GM18511 (cell line): ENCODE measurements around the gene TCEAL3.
"Not testable (repeated sequence)": the region's sequence is repeated elsewhere in the genome, so short reads cannot be mapped to it uniquely, and the experiment has no call there.

Source experiments
- ATAC-seq: cut with Tn5 transposase; IDR thresholded peaks from one replicate; pipeline ENCODE4 v1.9.1; 2021; ENCODE audit warnings: mild to moderate bottlenecking, moderate library complexity; ENCODE audit not compliant: unreplicated experiment

Gene TCEAL3, protein sequence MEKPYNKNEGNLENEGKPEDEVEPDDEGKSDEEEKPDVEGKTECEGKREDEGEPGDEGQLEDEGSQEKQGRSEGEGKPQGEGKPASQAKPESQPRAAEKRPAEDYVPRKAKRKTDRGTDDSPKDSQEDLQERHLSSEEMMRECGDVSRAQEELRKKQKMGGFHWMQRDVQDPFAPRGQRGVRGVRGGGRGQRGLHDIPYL

GRCh38 chrX:103607364-103608305 is at the start of gene TCEAL3:
TSS of gene TCEAL3 (plus strand) at chrX:103607963. CDS start at chrX:103609065, 1,102 bp downstream.
- peak; percentile 84 for ATAC-seq

DNA sequence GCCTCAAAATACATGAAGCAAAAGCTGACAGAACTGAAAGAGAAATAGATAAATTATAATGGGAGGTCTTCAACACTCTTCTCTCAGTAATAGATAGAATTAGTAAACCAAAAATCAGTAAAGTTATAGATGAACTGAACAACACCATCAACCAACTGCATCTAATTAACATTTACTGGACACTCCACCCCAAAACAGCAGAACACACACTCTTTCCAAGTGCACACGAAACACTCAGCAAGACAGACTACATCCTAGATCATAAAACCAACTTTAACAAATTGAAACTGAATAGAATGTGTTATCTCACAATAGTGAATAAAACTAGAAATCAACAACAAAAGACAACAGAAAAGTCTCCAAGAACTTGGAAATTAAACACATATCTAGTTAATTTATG is 47.5 kb upstream of the TCEAL3 start:
- ATAC-seq, result no peak

GRCh38 chrX:103562801-103563200 is 45.0 kb upstream of the TCEAL3 start:
- no peak for ATAC-seq

- peak; percentile 82 for ATAC-seq
These were observed 42.6 kb upstream of the TCEAL3 start for GRCh38 chrX:103565197-103565596.

- ATAC-seq, result peak; percentile 54
These were observed 42.0 kb upstream of the TCEAL3 start for GRCh38 chrX:103565752-103566151.

DNA sequence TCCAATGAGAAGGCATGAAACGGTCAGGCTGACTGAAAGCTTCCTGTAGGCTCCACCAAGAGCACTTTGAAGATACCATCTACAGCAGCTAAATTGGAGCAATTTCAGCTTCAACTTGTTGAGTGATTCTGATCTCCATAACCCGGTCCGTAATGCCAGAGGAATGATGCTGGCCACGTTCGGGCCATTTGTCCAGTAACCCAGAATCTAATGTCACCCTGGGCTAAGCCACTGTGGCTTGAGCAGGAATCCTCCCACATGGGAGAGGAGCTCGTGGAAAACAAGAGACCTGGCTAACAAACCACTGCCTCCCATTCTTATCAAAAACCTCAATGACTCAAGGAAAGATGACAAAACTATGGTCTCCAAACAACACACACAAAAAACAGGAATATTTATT is 36.6 kb upstream of the TCEAL3 start:
- ATAC-seq, result no peak

DNA sequence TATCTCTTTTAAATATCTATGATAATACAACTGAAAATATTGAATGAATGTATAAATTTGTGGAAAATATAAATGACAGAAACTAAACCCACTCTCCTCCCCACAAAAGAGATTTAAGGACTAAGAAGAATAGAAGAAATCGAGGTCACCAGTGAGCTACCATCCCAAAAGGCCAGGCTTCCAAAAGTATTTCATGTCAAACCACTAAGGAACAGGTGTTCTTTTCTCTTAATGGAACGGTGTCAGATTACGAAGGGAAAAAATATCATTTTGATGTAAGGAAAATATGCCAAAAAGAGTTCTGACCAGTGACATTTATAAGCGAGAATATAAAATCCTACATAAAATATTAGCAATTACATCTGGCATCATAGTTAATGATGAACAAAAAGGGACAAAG is 36.0 kb upstream of the TCEAL3 start:
- ATAC-seq, result no peak

DNA sequence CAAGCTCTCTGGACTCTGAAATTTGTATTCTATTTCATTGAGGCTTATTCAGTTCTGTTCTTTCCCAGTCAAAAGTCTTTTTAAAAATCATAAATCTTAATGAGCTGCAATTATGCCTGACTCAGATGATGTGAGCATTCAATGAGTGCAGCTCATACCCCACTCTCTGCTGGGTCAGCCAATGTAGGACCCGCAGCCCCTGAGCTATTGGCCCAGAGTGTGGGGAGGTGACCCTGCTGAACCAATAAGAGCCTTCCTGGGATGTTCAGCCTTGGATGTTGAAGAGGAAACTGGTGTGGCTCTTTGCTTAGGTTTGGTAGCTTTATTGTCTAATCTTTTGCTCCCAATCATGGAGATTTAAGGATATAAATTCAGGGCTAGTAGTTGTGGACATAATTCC is 34.6 kb upstream of the TCEAL3 start:
- no peak for ATAC-seq

GRCh38 chrX:103584596-103584995 is 23.2 kb upstream of the TCEAL3 start:
- ATAC-seq, result no peak

DNA sequence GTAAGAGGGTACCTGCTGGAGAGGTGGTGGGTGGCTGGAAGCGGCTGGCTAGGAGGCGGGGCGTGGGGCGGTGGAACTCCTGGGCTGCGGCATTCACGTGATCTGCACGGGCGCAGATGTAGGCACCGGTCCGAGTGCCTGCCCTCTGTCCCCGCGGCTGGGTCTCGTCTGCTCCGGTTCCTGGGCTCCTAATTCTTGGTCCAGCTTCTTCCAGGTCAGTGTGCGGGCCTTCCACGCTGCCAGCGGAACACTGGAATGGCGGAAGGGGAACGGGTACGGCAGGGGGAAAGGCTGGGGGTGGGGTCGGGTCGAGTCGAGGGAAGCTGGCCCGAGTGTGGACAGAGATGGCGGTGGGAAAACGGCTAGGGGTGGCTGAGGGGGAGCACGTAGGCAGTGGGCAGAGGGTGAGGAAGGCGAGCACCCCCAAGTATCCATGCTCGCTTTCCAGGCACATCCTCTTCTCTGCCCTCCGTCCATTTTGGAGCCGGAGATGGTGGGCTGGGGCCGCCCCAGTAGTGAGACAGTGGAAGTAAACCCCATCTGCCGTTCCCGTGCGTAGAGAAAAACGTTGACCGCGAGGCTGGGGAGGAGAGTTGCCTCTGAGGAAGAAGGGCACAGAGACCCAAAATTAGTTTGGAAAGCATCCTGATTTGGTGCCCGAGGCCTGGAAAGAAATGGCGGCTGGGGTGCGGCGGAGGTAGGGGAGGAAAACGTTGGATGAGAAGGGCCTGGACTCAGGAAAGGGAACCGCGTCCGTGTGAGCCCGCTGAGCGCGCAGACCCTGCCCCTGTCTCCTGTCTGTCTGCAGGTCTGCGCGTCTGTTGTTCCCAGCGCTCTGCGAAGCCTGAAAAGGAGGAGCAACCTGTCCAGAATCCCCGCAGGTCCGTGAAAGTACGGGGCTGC is 22.1 kb upstream of the TCEAL3 start, which contains the start of gene TCEAL4:
Gene TCEAL4 (plus strand): TSS at position 105 of the 903 bp plus-strand sequence. CDS start 1,161 bp downstream, outside the sequence.
- ATAC-seq, result peak; percentile 89

DNA sequence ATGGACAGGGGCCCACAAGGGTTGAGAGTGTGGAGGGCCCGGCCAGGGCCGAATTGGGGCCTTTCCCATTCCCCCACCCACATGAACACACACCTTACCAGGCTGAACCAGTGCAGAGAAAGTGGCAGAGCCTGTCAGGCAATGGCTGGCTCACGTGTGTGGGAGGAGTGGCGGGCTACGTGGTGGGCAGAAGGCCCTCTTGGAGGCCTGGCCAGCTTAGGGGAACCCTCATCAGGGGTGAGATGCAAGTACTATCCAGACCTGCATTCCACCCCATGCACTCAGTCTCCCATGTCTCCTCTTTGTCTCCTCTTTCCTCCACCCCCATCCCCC is 21.5 kb upstream of the TCEAL3 start:
- ATAC-seq, result peak; percentile 20

DNA sequence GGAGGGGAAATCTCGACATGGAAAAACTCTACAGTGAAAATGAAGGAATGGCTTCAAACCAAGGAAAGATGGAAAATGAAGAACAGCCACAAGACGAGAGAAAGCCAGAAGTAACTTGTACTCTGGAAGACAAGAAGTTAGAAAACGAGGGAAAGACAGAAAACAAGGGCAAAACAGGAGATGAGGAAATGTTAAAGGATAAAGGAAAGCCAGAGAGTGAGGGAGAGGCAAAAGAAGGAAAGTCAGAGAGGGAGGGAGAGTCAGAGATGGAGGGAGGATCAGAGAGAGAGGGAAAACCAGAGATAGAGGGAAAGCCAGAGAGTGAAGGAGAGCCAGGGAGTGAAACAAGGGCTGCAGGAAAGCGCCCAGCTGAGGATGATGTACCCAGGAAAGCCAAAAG is 21.1 kb upstream of the TCEAL3 start:
- ATAC-seq, result no peak

DNA sequence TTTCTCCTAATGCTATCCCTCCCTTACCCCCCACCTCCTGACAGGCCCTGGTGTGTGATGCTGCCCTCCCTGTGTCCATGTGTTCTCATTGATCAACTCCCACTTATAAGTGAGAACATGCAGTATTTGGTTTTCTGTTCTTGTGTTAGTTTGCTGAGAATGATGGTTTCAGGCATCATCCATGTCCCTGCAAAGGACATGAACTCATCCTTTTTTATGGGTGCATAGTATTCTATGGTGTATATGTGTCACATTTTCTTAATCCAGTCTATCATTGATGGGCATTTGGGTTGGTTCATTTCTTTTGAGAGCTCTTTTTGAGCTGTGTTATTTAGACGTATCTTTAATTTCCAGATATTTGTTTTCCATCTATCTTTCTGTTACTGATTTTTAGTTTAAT is 15.5 kb upstream of the TCEAL3 start:
- not testable (repeated sequence) for ATAC-seq

DNA sequence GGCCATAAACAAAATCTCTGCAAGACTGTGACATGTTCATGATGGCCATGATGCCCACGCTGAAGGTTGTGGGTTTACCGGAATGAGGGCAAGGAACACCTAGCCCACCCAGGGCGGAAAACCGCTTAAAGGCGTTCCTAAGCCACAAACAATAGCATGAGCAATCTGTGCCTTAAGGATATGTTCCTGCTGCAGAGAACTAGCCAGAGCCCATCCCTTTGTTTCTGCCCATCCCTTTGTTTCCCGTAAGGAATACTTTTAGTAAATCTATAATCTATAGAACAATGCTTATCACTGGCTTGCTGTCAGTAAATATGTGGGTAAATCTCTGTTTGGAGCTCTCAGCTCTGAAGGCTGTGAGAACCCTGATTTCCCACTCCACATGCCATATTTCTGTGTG is 12.6 kb upstream of the TCEAL3 start:
- not testable (repeated sequence) for ATAC-seq

- peak; percentile 28 for ATAC-seq
These were observed 672 bp downstream of the TCEAL3 start for GRCh38 chrX:103608306-103608963.

GRCh38 chrX:103610282-103610681 is 2.5 kb downstream of the TCEAL3 start:
- ATAC-seq, result no peak

- ATAC-seq, result no peak
These were observed 5.7 kb downstream of the TCEAL3 start for GRCh38 chrX:103613362-103613890.

DNA sequence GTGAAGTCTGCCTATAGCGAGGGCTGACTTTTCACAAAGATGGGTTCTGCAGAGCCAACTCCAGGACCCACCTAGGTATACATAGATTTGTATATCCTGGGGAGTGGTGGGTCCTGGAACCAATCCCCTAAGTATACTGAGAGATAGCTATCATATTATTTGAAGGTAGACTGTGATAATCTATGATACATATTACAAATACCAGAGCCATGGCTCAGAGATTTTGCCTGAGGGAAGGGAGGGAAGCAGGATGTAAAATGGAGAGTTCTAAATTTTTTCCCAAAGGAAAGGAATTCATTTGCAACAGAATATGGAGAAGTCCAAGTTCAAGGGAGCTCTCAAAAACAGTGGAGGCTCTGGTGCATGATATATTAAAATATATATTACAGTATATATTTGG is 7.2 kb downstream of the TCEAL3 start:
- no peak for ATAC-seq

DNA sequence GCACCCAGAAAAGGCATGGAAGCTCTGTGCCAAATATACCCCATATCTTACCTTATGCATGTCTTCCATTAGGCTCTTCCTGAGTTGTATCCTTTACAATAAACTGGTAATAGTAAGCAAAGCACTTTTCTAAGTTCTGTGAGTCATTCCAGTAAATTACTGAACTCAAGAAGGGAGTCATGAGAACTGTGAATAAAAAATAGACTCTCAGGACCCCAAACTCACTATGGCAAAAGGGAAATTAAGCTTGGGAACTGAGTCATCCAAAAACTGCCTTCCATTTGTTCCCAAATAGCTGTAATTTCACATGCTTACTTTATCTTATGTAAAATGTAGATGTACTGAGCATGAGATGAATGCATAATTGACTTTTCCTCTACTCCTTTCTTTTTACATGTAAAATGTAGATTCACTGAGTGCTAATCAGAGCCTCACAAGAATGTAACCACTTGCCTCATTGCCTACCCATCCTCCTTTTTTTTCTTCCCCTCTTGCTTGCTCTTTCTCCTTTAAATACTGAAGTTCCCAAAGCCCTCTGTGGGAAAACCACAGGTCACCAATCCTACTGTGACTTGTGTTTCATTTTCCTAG is 8.1 kb downstream of the TCEAL3 start:
- no peak for ATAC-seq

DNA sequence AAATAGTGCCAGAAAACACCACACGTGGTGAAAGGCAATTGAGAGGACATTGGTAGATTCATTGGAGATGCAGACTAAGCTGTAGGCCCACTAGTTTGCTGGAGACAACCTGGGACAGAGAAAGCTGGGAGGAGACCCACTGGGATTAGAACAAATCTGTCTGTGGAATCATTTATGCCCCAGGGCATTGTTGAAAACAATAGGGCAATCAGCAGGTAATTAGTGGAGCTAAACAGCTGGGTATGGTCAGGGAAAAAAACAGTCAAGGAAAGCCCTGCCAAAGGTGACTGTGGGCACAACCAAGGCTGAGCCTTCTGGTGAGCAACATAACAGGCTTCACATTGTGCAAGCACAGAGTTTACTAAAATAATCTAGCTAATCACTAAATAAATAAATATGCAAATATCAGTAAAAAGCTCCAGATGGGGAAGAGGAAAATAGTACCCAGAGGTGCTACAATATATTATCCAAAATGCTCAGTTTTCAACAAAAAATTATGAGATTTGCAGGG is 9.0 kb downstream of the TCEAL3 start:
- no peak for ATAC-seq
